ENCODE results near the gene NR5A1.

The NR5A1 gene

DNA sequence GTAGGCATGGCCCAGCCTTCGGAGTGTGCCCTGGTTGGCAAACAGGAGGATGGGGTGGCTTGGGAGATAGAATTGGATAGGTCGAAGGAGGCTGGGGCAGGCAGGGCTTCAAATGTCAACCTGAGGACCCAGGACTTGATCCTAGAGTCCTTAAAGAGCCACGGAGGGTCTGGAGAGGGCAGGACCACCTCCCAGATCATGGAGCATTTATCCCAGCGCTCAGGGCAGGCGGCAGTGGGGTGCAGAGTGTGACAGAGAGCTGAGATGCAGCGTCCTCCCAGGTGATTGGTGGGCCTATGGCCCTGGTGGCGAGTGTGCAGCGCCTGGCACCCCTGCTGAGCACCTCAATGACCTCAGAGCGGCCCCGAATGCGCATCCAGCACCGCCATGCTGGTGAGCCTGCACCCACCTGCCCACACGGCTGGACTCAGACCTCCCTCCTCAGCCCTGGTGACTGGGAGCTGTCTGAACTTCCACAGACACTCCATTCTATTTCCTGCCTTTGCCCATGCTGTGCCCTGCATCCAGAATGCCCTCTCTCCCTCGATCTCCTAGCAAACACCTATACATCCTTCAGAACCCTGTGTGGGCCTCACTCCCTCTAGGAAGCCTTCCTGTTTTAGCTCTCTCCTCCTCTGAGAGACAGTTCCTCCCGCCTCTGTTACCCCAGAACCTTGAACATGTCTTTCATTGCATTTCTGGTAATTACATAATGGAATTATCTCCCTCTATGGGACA is 50.7 kb downstream of the NR5A1 start:
- DNase-seq: no peak

DNA sequence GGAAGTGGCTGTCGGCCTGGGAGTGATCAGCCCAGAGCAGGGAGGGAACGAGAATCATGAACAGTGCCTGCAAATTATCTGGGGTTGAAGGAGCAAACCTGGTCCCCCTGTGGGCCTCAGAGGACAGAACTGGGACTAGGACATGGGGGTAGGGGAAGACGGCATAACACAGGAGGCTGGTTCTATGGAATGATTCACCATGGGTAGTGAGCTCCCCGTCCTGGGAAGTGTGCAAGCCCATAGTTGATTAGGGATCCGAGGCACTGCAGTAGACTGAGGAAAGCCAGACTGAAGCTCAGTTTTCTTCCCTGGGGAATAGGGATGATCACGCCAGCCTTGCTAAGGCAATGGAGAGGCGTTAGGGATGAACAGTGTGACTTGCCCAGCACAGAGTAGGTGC is 51.4 kb downstream of the NR5A1 start:
- no peak for DNase-seq

DNA sequence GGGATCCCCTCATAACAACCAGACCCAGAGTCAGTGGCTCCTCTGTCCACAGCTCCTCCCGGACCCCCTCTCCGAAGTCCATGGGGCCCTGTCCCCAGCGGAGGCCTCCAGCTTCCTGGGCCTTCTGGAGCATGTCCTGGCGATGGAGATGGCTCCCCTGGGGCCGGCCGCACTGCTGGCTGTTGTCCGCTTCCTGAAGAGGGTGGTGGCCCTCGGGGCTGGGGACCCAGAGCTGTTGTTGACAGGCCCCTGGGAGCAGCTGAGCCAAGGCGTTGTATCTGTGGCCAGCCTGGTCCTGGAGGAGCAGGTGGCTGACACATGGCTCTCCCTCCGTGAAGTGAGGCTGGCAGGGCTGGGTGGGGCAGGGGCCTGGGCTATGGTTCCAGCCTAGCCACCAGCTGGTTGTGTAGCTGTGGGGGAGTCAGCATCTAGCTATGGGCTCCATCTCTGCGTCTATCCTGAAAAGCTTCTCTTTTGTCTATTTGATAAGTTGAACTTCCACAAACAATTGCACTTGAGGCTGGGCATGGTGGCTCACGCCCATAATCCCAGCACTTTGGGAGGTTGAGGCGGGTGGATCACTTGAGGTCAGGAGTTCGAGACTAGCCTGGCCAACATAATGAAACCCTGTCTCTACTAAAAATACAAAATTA is 52.3 kb downstream of the NR5A1 start:
- no peak for DNase-seq

DNA sequence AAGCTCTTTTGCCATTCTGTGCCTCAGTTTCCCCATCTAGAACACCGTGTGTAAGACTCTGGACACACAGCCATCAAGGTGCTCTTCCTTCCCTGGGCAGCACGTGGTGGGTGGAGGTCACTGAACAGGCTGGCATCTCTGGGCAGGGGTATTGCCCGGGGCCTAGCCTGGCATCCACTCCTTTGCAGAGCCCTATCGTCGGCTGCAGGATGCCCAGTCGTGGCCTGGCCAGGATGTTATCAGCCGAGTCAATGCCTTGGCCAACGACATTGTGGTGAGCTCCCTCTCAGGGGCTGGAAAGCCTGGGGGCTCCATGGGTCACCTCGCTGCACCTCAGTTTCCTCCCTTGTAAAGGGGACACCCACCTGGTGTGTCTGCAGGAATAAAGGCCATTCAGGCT is 52.9 kb downstream of the NR5A1 start:
- DNase-seq: no peak

DNA sequence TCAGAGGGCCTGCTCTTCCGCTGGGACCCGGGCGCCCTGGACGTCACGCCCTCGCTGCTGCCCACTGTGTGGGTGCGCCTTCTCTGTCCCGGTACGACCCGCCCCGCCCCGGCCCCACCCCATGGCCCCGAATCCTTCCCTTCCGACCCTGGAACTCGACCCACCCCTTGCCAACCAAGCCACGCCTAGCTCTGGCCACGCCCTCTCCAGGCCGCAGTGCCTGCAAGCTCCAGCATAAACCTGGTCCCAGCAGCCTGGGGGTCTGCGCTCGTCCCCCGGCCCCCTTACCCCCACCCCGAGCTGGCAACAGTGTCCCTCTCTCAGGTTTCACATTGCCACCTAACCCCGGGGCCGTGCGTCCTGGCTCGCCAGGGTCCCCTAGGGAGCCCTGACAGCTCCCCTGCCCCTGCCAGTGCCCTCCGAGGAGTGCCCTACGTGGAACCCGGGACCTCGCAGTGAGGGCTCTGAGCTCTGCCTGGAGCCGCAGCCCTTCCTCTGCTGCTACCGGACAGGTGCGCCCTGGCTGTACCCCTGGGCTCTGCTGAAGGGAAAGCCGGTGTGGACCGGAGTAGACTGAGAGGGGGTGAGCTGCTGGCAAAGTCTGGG is 53.5 kb downstream of the NR5A1 start:
- no peak for DNase-seq

DNA sequence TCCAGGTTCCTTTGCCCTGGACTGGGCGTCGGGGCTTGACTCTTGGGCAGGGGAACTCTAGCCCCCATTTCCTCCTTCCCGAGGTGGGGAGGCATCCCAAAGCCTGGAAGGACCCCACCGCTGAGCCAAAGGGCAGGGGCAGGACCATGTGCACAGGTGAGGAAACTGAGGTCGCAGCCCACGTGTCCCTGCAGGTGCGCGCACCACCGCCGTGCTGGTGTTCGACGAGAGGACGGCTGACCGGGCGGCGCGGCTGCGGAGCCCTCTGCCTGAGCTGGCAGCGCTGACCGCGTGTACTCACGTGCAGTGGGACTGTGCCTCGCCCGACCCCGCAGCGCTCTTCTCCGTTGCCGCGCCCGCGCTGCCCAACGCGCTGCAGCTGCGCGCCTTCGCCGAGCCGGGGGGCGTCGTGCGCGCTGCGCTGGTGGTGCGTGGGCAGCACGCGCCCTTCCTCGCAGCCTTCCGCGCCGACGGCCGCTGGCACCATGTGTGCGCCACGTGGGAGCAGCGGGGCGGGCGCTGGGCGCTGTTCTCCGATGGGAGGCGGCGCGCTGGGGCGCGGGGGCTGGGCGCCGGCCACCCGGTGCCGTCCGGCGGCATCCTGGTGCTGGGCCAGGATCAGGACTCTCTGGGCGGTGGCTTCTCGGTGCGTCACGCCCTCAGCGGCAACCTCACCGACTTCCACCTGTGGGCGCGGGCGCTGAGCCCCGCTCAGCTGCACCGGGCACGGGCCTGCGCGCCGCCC is 54.2 kb downstream of the NR5A1 start:
- DNase-seq: no peak

DNA sequence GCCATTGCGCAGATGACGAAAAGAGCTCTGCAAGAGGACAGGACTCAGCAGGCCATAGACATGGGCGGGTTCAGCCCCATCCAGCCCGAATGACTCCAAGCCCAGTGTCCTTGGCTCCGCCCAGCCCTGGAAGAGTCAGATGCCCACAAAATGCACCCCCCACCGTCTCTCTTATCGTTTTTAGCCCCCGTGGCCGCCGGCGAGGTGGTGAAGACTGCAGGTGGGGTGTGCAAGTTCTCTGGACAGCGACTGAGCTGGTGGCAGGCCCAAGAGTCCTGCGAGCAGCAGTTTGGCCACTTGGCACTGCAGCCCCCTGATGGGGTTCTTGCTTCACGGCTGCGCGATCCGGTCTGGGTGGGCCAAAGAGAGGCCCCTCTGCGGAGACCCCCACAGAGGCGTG is 54.9 kb downstream of the NR5A1 start:
- no peak for DNase-seq

DNA sequence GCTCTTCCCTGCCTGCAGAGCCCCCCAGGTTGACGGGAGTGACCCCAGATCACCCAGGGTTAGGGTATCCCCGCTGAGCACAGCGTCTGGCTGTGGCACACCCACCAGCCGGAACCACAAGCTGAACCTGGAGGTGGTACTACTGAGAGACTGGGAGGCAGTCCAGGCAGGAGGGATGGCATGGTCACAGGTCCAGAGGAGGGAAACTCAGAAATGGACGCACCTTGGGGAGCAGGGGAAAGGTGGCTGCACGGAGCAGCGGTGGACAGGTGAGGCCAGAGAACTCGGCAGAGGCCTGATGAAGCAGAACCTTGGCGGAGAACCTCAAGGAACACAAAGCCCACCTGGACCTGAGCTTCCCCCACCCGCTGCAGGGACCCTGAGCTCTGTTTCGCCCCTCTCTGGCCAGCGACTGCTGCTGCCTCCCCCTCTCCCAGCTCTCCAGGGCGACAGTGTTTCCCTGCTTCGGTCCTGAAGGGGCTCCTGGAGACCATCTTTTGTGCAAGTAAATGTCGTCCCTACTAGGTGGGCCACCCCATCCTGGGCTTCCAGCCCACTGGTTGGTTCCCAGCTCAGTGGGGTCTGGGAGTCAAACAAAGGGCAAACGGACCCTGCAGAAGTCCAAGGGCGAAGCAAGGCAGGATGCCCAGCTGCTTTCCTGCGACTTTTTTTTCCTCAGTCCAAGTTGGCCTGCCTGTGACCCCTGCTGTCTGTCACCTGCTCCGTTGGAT is 56.1 kb downstream of the NR5A1 start:
- no peak for DNase-seq

DNA sequence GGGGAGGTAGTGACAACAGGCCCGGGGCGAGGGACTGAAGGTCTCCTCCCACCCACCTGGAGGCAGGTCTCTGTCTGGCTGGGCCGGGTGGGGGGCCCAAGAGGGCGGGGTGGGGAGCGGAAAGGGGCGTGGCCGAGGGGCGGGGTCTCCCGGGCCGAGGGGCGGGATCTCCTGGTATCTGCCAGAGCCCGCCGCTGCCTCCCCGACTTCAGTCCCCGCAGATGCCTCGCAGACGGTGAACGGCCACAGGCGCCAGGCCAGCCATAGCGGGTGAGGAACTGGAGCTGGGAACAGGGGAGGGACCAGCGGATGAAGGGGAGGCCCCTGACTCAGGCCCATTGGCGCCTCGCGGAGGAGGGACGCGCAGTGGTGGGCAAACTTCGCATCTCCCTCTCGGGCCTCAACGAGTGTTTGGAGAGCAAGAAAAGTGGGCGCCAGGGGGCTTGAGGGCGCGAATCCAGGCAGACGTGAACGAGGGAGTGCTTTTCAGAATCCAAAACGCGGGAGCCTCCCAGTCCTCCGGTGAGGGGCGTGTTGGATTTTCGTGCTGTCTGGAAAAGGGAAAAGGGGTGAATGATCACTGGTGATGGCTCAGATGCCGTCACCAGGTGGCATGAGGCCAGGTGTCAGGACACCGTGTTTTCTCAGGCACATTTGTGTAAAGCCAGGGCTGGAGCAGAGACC is 56.8 kb downstream of the NR5A1 start, which contains the start of gene ADGRD2:
Gene ADGRD2, plus strand, starts transcription at position 211 of the 684 bp plus-strand sequence. CDS start 1,216 bp downstream, outside the sequence.
- DNase-seq: no peak

DNA sequence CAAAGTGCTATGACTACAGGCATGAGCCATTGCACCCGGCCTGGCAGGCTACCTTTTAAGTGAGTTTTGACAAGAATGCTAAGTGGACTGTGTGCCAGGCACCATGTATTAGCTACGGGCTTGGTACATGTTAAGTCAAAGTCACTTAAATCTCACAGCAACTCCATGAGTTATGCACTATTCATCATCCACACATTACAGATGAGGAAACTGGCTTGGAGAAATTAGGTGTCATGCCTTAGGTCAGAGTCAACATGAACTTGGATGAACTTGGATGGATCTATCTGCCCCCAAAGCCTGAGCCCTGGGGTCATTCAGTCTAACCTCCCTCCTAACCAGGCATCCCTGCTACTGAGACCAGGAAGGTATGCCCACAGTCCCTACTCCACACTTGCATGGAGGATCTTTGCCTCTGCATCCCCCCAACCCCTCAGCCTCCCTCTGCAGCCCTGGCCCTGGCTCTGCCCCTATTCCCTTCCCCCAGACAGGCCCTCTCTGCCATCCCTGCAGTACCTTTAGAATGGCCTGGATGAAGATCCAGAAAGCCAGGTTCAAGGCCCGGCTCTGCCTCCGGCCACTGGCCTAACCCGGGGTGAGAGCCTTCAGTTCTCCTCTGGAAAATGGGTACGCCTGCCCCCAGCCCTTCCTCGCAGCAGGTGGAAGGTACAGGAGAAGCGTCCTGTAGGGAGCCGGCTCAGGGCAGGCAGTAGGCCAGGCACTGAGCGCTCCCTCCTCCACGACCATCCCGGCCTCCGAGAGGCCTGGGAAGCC is 57.6 kb downstream of the NR5A1 start:
- DNase-seq: no peak

DNA sequence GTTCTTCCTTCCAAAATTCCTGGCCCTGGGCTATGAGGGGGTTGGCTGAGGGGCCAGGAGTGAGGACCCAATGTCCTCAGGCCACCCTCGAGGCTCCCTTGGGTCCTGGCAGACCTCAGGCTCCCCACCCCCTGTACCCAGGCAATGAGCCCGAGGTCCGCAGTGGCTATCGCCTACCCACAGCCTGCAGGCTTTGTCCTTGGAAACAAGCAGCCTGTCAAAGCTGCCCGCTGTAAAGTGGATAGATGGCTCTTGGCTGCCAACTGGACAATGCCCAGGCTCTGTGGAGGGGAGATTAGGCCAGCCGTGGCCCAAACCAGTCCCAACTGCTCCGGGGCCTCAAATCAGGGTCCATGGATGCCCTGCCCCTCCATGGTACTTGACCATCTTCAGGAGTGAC is 59.2 kb downstream of the NR5A1 start:
- DNase-seq: no peak

DNA sequence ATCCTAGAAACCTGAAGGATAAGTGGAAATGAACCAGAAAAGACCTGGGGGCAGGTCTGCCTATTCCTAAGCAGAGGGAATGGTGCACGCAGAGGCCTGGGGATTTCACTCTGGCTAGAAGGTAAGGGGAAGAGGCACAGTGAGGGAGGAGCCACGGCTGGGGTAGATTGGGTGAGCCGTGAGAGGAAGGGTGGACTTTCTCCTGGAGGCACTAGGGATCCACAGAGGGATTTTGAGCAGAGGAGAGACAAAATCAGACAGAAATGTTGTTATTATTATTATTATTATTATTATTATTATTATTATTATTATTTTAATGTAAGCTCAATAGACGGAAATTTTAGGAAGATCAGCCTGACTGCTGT is 59.9 kb downstream of the NR5A1 start:
- DNase-seq: no peak

DNA sequence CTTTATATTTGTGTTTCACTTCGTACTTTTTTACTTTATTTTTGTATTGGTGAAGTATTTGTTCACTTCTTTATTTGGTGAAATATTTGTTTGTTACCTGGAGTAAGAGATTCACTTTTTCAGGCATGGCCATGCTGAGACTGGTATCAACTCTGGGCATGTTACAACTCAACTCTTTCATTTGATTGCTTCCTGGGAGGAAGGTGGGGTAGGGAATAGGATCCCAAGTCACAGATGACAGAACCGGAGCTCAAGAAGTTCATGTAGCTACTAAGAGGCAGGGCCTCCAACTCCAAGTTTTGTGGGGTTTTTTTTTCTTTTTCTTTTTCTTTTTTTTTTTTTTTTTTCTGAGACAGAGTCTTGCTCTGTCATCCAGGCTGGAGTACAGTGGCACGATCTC is 63.0 kb downstream of the NR5A1 start:
- no peak for DNase-seq

DNA sequence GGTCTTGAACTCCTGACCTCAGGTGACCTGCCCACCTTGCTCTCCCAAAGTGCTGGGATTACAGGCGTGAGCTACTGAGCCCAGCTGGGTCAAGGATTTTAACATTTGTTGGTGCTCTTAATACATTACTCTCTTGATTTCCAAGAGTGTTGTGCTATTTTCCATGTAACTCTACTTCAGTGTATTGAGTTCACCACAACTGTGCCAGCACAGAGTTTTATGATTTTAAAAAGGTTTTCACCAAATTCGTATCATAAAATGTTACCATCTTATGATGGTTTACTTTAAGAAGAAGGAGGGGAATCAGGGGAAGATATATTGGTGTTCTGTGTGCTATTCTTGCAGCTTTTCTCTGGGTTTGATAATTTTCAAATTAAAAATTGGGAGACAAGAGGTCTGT is 63.6 kb downstream of the NR5A1 start:
- DNase-seq: no peak

DNA sequence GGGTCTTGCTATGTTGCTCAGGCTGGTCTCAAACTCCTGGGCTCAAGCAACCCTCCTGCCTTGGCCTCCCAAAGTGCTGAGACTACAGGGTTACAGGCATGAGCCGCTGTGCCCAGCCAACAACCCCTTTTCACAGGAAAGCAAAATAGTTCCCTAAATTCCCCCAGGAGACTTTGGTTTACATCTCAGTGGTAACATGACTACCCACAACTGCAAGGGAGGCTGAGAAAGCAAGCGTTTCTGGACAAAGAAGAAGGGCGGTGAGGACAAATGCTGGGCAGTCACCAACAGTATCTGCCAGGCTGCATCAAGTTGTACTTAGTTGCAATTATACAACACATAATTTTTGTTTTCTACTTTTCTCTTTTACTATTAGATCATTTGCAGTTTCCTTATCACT is 64.4 kb downstream of the NR5A1 start:
- DNase-seq: no peak

DNA sequence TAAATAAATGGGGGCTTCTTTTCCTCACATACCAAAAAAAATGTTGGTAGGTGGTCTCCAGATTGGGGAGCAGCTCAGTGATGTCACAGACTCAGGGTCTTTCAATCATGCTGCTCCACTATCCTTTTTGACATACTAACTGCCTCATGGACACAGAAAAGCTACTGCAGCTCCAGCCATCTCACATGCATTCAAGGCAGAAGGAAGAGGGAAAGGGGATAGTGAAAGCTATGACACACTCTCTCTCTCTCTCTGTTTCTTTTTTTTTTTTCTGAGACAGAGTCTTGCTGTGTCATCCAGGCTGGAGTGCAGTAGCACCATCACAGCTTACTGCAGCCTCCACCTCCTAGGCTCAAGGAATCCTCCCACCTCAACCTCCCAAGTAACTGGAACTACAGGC is 64.8 kb downstream of the NR5A1 start:
- DNase-seq: no peak

DNA sequence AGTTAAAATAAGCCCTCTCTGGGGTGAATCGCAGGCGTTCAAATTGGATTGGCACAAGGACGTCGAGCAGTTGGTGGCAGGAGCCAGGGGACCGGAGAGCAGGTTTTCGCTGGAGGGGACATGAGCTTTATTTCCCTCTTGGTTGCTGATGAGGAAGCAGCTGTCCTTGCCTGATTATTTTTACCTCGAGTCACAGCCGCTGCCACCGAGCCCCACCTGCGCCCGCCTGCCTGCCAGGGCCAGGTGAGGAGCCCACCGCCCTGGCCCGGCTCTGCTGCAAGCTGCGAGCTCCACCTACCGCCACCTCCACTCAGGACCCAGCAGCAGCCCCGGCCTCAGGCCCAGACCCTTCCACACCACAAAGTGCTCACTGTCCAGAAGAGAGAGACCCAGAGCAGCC is 65.9 kb downstream of the NR5A1 start:
- DNase-seq: no peak

DNA sequence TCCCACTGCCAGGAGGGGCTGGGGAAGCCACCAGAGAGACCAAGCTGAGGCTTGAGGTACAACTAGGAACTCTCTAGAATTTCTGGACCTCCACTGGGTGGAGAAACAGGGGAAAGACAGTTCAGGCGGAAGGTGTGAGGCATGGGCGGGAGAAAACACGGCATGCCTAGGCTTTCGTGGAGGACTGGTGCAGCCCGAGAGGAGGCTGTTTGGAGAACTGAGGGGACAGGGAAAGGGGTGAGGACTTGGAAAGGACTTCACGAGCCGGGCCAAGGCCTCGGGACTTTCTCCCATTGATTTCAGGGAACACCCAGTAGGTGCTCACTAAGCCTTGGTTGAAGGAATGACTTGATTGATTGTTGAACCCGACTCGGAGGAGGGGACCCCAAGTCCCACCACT is 66.4 kb downstream of the NR5A1 start:
- DNase-seq: no peak

DNA sequence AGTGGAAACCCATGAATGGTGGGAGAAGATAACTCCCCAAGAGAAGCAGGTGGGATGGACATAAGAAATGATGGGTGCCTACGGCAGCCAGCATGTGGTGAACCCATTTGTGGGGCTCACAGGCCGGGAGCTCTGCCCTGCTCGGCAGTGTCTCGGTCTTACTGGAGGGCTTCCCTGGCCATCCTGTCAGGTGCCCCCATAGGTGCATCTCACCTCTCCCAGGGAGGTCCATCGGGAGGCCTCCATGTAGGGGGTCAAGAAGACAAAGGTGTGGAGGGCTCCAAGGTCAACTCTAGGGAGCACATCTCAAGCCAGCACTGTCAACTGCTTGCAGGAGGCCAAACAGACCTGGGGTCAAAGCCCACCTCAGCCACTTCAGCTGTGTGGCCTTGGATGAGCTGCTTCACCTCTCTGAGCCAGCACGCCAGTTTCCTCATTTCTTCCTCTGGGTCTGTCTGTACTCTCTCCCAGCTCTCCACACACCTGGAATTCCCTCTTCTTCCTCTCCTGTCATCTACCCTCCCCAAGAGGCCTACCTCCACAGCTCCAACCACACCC is 67.4 kb downstream of the NR5A1 start:
- no peak for DNase-seq

DNA sequence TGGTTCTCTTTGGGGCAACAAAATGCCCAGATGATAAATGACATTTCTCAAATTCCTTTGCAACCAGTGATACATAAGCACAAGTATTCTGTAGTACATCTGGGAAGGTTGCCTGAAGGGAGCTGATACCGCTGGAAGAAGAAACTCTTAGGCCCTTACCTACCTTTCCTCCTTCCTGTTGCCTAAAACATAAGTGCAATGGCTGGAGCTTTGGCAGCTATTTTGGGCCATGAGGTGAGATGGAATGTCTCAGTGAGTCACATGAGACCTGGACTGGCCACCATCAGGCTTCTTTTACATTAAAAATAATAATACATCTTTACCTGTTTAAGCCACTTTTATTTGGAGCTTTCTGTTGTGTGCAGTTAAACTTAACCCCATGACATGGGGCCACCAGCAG is 68.1 kb downstream of the NR5A1 start:
- no peak for DNase-seq

DNA sequence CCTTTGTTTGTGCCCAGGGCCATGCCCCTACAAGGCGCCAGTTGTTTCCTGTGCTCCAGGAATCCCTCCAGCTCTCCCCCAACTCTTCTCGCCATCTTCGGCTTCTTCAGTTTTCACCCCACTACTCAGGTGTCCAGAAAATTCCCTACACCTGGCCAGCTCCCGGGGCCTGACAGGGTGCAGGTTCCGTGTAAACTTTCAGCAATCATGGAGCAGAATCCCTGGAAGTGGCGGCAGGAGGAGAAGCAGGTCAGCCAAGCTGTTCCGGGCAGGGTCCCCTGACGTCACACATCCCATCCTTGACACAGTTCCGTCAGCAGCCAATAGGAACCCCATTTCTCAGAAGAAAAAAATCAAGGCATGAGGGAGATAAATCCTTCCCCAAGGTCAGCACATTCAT is 69.1 kb downstream of the NR5A1 start:
- no peak for DNase-seq
